ENCODE results near the gene SRPRA. TPM values are rescaled to one million over a fixed set of nuclear protein-coding genes. Genes with fewer than 3 reads are reported as not detected.
"Not testable (repeated sequence)": the region's sequence is repeated elsewhere in the genome, so short reads cannot be mapped to it uniquely, and the experiment has no call there.

The SRPRA gene
- total and polyA plus RNA-seq, 2 donors (not counting 3 experiments of a cell fraction or from before 2014, with no cell fraction given): 104 to 116 TPM

- Histone ChIP-seq H3K27me3 (ENCODE audit: control insufficient read depth in 2 of 2, insufficient read depth in 2 of 2, low read length in 2 of 2) (no peaks in the 10 kb centered on the region), H3K9me1 (replicated peaks; ENCODE audit: control insufficient read depth, extremely low read depth, insufficient read depth, low read length) (no peaks in the 10 kb centered on the region), H3K27ac (ENCODE audit: insufficient read depth, low read depth, low read length) (no peak overlapping the region), H3K9me3 (replicated peaks; ENCODE audit: control insufficient read depth, insufficient read depth, low read length) (no peaks in the 10 kb centered on the region), H2AFZ (ENCODE audit: low read depth, low read length) (no peak overlapping the region), H3K4me2 (ENCODE audit: insufficient read depth, low read length) (no peak overlapping the region), H3K9ac (replicated peaks; ENCODE audit: extremely low read depth, insufficient read depth, low read length) (no peak overlapping the region), H4K20me1 (replicated peaks; ENCODE audit: control insufficient read depth, extremely low read depth, insufficient read depth, low read length) (no peaks in the 10 kb centered on the region), H3K4me3 (replicated peaks in 1 of 3; ENCODE audit: insufficient read depth in 1 of 3, low read depth in 1 of 3, low read length in 3 of 3) (no peak overlapping the region), H3K79me2 (ENCODE audit: control insufficient read depth, insufficient read depth, low read length) (no peaks in the 10 kb centered on the region), H3K4me1 (ENCODE audit: control insufficient read depth, extremely low read depth, insufficient read depth, low read length) (no peaks in the 10 kb centered on the region), H3K36me3 (ENCODE audit: control insufficient read depth in 2 of 2, extremely low read depth in 1 of 2, insufficient read depth in 2 of 2, low read length in 2 of 2) (no peaks in the 10 kb centered on the region)
- no TSS peak for BruUV-seq (replicated peaks)
- intact Hi-C loops (cut with micrococcal nuclease) (loop anchor here (1.0 to 5.0 kb wide), 9 partner anchors 26 to 680 kb away; partner anchors contain the start of gene ST3GAL4), dilution Hi-C loops (cut with MboI; ENCODE audit: extremely low pct_ligation_motif_present, low sequenced_read_pairs) (no loop called here)
- DNase-seq (ENCODE audit: low read depth, low spot score) (peak; percentile 78), FAIRE-seq (peak; percentile 83)
- CTCF ChIA-PET: interaction anchor here (0.6 to 10.7 kb wide), 33 partner anchors 9 to 680 kb away, joined by 3 to 437 read pairs (median 6); partner anchors contain the start of gene ST3GAL4
- POLR2A ChIA-PET: interaction anchor here (0.9 to 1.2 kb wide), 4 partner anchors 12 to 170 kb away, joined by 3 to 4 read pairs (median 3); no protein-coding TSS in a partner anchor
- no peak for TF ChIP-seq MAX (IDR thresholded peaks at IDR 0.05; ENCODE audit: insufficient read depth, insufficient read length)
- TF ChIP-seq FOS (IDR thresholded peaks at IDR 0.05; ENCODE audit: borderline replicate concordance, insufficient read depth, low read length): no peak
- TF ChIP-seq POLR2A (IDR thresholded peaks at IDR 0.05; ENCODE audit: low read depth, low read length): no peak
- TF ChIP-seq CTCF (IDR thresholded peaks at IDR 0.05; ENCODE audit: extremely low read depth in 1 of 2, insufficient read depth in 1 of 2, low read depth in 1 of 2, low read length in 2 of 2): peak; percentile 89 to 91
- TF ChIP-seq JUN (IDR thresholded peaks at IDR 0.05; ENCODE audit: borderline replicate concordance, insufficient read depth, insufficient read length, low read depth): no peak
- peak; percentile 49 for TF ChIP-seq POLR2AphosphoS5 (IDR thresholded peaks at IDR 0.05; ENCODE audit: insufficient read depth, low read depth, low read length)
- no peak for TF ChIP-seq EZH2 (IDR thresholded peaks at IDR 0.05; ENCODE audit: borderline replicate concordance, low read depth, low read length, severe bottlenecking)
- TF ChIP-seq MYC (IDR thresholded peaks at IDR 0.05; ENCODE audit: low read depth, low read length): no peak
- TF ChIP-seq GATA2 (IDR thresholded peaks at IDR 0.05; ENCODE audit: insufficient read depth, insufficient read length, low read depth, low read length): no peak
These were observed 41.7 kb upstream of the SRPRA start for GRCh38 chr11:126310200-126310991.

- H3K9me1 ChIP-seq (replicated peaks; ENCODE audit: control insufficient read depth, extremely low read depth, insufficient read depth, low read length); H3K9me3 ChIP-seq (replicated peaks; ENCODE audit: control insufficient read depth, insufficient read depth, low read length); H3K79me2 ChIP-seq (ENCODE audit: control insufficient read depth, insufficient read depth, low read length); H3K27ac ChIP-seq (ENCODE audit: insufficient read depth, low read depth, low read length); H3K36me3 ChIP-seq (ENCODE audit: control insufficient read depth in 2 of 2, extremely low read depth in 1 of 2, insufficient read depth in 2 of 2, low read length in 2 of 2); H3K4me3 ChIP-seq (replicated peaks in 1 of 3; ENCODE audit: insufficient read depth in 1 of 3, low read depth in 1 of 3, low read length in 3 of 3); DNase-seq (ENCODE audit: low read depth, low spot score); dilution Hi-C loops (cut with MboI; ENCODE audit: extremely low pct_ligation_motif_present, low sequenced_read_pairs); H3K9ac ChIP-seq (replicated peaks; ENCODE audit: extremely low read depth, insufficient read depth, low read length); intact Hi-C loops (cut with micrococcal nuclease); H2AFZ ChIP-seq (ENCODE audit: low read depth, low read length); BruUV-seq (replicated peaks); POLR2A ChIA-PET; H4K20me1 ChIP-seq (replicated peaks; ENCODE audit: control insufficient read depth, extremely low read depth, insufficient read depth, low read length); FAIRE-seq; H3K4me1 ChIP-seq (ENCODE audit: control insufficient read depth, extremely low read depth, insufficient read depth, low read length); H3K27me3 ChIP-seq (ENCODE audit: control insufficient read depth in 2 of 2, insufficient read depth in 2 of 2, low read length in 2 of 2); H3K4me2 ChIP-seq (ENCODE audit: insufficient read depth, low read length): not testable (repeated sequence)
- CTCF ChIA-PET: interaction anchor here (2.7 to 10.7 kb wide), 3 partner anchors 122 to 174 kb away, joined by 10 to 437 read pairs (median 64); no protein-coding TSS in a partner anchor
These were observed 40.1 kb upstream of the SRPRA start for GRCh38 chr11:126308771-126309170.
